ENCODE results near the gene ZNHIT6. TPM values are rescaled to one million over a fixed set of nuclear protein-coding genes. Genes with fewer than 3 reads are reported as not detected.

ZNHIT6 gene
- total and polyA plus RNA-seq, 2 donors (not counting 3 experiments of a cell fraction or from before 2014, with no cell fraction given) = 7.3 to 18.8 TPM

- Histone ChIP-seq H3K4me1 (ENCODE audit: control insufficient read depth, extremely low read depth, insufficient read depth, low read length) (peaks cover 11% of the 10 kb centered on the region), H3K9me1 (replicated peaks; ENCODE audit: control insufficient read depth, extremely low read depth, insufficient read depth, low read length) (no peaks in the 10 kb centered on the region), H2AFZ (ENCODE audit: low read depth, low read length) (no peak overlapping the region), H4K20me1 (replicated peaks; ENCODE audit: control insufficient read depth, extremely low read depth, insufficient read depth, low read length) (no peaks in the 10 kb centered on the region), H3K27ac (ENCODE audit: insufficient read depth, low read depth, low read length) (no peak overlapping the region), H3K36me3 (ENCODE audit: control insufficient read depth in 2 of 2, extremely low read depth in 1 of 2, insufficient read depth in 2 of 2, low read length in 2 of 2) (no peaks in the 10 kb centered on the region), H3K4me3 (replicated peaks in 1 of 3; ENCODE audit: insufficient read depth in 1 of 3, low read depth in 1 of 3, low read length in 3 of 3) (no peak overlapping the region), H3K79me2 (ENCODE audit: control insufficient read depth, insufficient read depth, low read length) (no peaks in the 10 kb centered on the region), H3K4me2 (ENCODE audit: insufficient read depth, low read length) (no peak overlapping the region), H3K27me3 (ENCODE audit: control insufficient read depth in 2 of 2, insufficient read depth in 2 of 2, low read length in 2 of 2) (no peaks in the 10 kb centered on the region), H3K9ac (replicated peaks; ENCODE audit: extremely low read depth, insufficient read depth, low read length) (no peak overlapping the region), H3K9me3 (replicated peaks; ENCODE audit: control insufficient read depth, insufficient read depth, low read length) (no peaks in the 10 kb centered on the region)
- no peak for DNase-seq (ENCODE audit: low read depth, low spot score)
- ChIA-PET CTCF (no interaction called here), POLR2A (no interaction called here)
- no peak for FAIRE-seq
- dilution Hi-C loops (cut with MboI; ENCODE audit: extremely low pct_ligation_motif_present, low sequenced_read_pairs) (no loop called here), intact Hi-C loops (cut with micrococcal nuclease) (no loop called here)
- TF ChIP-seq MAX (IDR thresholded peaks at IDR 0.05; ENCODE audit: insufficient read depth, insufficient read length) (no peak), FOS (IDR thresholded peaks at IDR 0.05; ENCODE audit: borderline replicate concordance, insufficient read depth, low read length) (no peak), EZH2 (IDR thresholded peaks at IDR 0.05; ENCODE audit: borderline replicate concordance, low read depth, low read length, severe bottlenecking) (no peak), GATA2 (IDR thresholded peaks at IDR 0.05; ENCODE audit: insufficient read depth, insufficient read length, low read depth, low read length) (no peak), POLR2AphosphoS5 (IDR thresholded peaks at IDR 0.05; ENCODE audit: insufficient read depth, low read depth, low read length) (no peak), POLR2A (IDR thresholded peaks at IDR 0.05; ENCODE audit: low read depth, low read length) (no peak), JUN (IDR thresholded peaks at IDR 0.05; ENCODE audit: borderline replicate concordance, insufficient read depth, insufficient read length, low read depth) (no peak), MYC (IDR thresholded peaks at IDR 0.05; ENCODE audit: low read depth, low read length) (no peak)
- TF ChIP-seq, protein P1, sequence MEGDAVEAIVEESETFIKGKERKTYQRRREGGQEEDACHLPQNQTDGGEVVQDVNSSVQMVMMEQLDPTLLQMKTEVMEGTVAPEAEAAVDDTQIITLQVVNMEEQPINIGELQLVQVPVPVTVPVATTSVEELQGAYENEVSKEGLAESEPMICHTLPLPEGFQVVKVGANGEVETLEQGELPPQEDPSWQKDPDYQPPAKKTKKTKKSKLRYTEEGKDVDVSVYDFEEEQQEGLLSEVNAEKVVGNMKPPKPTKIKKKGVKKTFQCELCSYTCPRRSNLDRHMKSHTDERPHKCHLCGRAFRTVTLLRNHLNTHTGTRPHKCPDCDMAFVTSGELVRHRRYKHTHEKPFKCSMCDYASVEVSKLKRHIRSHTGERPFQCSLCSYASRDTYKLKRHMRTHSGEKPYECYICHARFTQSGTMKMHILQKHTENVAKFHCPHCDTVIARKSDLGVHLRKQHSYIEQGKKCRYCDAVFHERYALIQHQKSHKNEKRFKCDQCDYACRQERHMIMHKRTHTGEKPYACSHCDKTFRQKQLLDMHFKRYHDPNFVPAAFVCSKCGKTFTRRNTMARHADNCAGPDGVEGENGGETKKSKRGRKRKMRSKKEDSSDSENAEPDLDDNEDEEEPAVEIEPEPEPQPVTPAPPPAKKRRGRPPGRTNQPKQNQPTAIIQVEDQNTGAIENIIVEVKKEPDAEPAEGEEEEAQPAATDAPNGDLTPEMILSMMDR (IDR thresholded peaks at IDR 0.05; ENCODE audit: extremely low read depth in 1 of 2, insufficient read depth in 1 of 2, low read depth in 1 of 2, low read length in 2 of 2) = no peak
- no TSS peak for BruUV-seq (replicated peaks)
Observed at GRCh38 chr1:85601901-85602300, 106.3 kb downstream of the ZNHIT6 start.
